Measurements from ENCODE around the gene SCUBE3.

GRCh38 chr6:35238843-35239289 lies 25.1 kb downstream of the SCUBE3 start:
- TF ChIP-seq CTCF (IDR thresholded peaks at IDR 0.05) = no peak
- TF ChIP-seq POLR2A (IDR thresholded peaks at IDR 0.05) = no peak
